ENCODE results near the gene GOLGA8Q. TPM values are rescaled to one million over a fixed set of nuclear protein-coding genes. Genes with fewer than 3 reads are reported as not detected.
A peak's percentile ranks its signal among the peaks of the same experiment; 100 is the strongest.
"Not testable (repeated sequence)": the region's sequence is repeated elsewhere in the genome, so short reads cannot be mapped to it uniquely, and the experiment has no call there.

GOLGA8Q gene, protein sequence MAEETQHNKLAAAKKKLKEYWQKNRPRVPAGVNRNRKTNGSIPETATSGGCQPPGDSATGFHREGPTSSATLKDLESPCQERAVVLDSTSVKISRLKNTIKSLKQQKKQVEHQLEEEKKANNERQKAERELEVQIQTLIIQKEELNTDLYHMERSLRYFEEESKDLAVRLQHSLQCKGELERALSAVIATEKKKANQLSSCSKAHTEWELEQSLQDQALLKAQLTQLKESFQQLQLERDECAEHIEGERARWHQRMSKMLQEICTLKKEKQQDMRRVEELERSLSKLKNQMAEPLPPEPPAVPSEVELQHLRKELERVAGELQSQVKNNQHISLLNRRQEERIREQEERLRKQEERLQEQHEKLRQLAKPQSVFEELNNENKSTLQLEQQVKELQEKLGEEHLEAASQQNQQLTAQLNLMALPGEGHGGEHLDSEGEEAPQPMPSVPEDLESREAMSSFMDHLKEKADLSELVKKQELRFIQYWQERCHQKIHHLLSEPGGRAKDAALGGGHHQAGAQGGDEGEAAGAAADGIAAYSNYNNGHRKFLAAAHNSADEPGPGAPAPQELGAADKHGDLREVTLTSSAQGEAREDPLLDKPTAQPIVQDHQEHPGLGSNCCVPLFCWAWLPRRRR
- total RNA-seq (2022) (not detected in 2 replicates), Bru-seq, nascent RNA (percentile 11 among the genes with signal in this experiment), BruChase-seq, experiment 1, labeled RNA remaining after a 6-hour chase (percentile 13 among the genes with signal in this experiment), BruChase-seq, experiment 2, labeled RNA remaining after a 2-hour chase (not detected)
- long read RNA-seq: 0 reads

GRCh38 chr15:30551750-30552149 lies at the start of gene GOLGA8Q:
Gene GOLGA8Q (plus strand): TSS chr15:30552050. CDS start chr15:30552078, 28 bp downstream.
- H3K36me3 Mint-ChIP-seq (ENCODE audit: insufficient read depth, unreplicated experiment); H3K9me3 Mint-ChIP-seq (ENCODE audit: low read depth, unreplicated experiment); H3K4me1 Mint-ChIP-seq (ENCODE audit: low read depth, unreplicated experiment); DNase-seq; CTCF ChIA-PET; H3K27ac Mint-ChIP-seq (ENCODE audit: unreplicated experiment); intact Hi-C loops (cut with micrococcal nuclease; ENCODE audit: unreplicated experiment); H3K27me3 Mint-ChIP-seq (ENCODE audit: unreplicated experiment); BruUV-seq (replicated peaks); H3K4me3 Mint-ChIP-seq (ENCODE audit: low read depth, unreplicated experiment): not testable (repeated sequence)

- H3K27me3 Mint-ChIP-seq (ENCODE audit: unreplicated experiment); H3K4me1 Mint-ChIP-seq (ENCODE audit: low read depth, unreplicated experiment); H3K27ac Mint-ChIP-seq (ENCODE audit: unreplicated experiment); H3K36me3 Mint-ChIP-seq (ENCODE audit: insufficient read depth, unreplicated experiment); CTCF ChIA-PET; DNase-seq; H3K4me3 Mint-ChIP-seq (ENCODE audit: low read depth, unreplicated experiment); BruUV-seq (replicated peaks); H3K9me3 Mint-ChIP-seq (ENCODE audit: low read depth, unreplicated experiment); intact Hi-C loops (cut with micrococcal nuclease; ENCODE audit: unreplicated experiment): not testable (repeated sequence)
Observed at GRCh38 chr15:30502904-30503781, 48.7 kb upstream of the GOLGA8Q start.

DNA sequence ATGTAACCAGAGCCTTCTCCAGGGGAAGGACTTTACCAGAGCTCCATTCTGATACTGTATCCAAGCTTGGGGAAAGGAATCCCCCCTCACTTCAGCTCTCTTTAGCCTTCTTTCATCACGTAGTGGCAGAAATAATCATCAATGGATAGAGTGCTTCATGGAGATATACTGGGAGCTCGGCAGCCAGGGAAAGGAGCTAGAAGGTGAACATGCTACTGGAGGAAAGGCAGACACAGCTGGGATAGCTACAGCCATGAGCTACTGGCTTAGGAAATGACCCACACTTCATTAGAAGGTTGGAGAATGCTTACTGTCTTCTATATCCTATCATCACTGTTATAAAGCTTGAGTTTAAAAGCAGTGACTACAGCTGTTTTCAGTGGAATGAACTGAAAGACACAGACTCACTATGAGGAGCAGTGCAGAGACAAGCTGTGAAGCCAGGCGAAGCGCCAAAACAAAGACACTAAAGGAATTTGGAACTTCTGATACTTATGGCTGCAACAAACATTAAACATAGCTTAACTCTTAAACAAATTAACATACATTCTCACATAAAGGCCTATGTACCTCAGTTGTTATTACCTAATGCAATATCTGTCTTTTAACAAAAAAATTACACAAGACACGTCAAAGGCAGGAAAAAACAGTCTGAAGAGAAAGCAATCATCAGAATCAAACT lies 47.5 kb upstream of the GOLGA8Q start:
- H3K27me3 Mint-ChIP-seq (ENCODE audit: unreplicated experiment); H3K4me1 Mint-ChIP-seq (ENCODE audit: low read depth, unreplicated experiment); BruUV-seq (replicated peaks); H3K4me3 Mint-ChIP-seq (ENCODE audit: low read depth, unreplicated experiment); intact Hi-C loops (cut with micrococcal nuclease; ENCODE audit: unreplicated experiment); H3K36me3 Mint-ChIP-seq (ENCODE audit: insufficient read depth, unreplicated experiment); CTCF ChIA-PET; DNase-seq; H3K9me3 Mint-ChIP-seq (ENCODE audit: low read depth, unreplicated experiment); H3K27ac Mint-ChIP-seq (ENCODE audit: unreplicated experiment): not testable (repeated sequence)

DNA sequence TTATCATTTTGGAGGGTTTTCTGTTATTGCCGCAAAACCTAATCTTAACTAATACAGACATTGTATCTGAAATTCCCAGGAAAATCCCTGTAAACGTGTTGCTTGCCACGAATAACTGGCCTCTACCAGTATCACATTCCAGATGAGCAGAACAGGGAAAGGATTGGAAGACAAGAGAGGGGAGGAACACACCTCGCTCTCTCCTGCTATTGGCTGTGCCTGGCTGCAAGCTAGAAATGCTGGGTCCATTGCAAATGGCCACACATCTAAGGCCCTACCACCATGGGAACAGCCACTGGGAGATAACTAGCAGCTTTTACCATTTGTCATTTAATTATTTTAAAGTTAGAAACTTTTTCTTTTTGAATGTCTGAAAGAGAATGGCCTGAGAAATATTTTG lies 37.3 kb upstream of the GOLGA8Q start:
- H3K27me3 Mint-ChIP-seq (ENCODE audit: unreplicated experiment); CTCF ChIA-PET; BruUV-seq (replicated peaks); H3K27ac Mint-ChIP-seq (ENCODE audit: unreplicated experiment); H3K9me3 Mint-ChIP-seq (ENCODE audit: low read depth, unreplicated experiment); H3K4me3 Mint-ChIP-seq (ENCODE audit: low read depth, unreplicated experiment); H3K36me3 Mint-ChIP-seq (ENCODE audit: insufficient read depth, unreplicated experiment); DNase-seq; H3K4me1 Mint-ChIP-seq (ENCODE audit: low read depth, unreplicated experiment); intact Hi-C loops (cut with micrococcal nuclease; ENCODE audit: unreplicated experiment): not testable (repeated sequence)

GRCh38 chr15:30523453-30524243 lies 28.2 kb upstream of the GOLGA8Q start:
- H3K36me3 Mint-ChIP-seq (ENCODE audit: insufficient read depth, unreplicated experiment); intact Hi-C loops (cut with micrococcal nuclease; ENCODE audit: unreplicated experiment); H3K4me1 Mint-ChIP-seq (ENCODE audit: low read depth, unreplicated experiment); CTCF ChIA-PET; DNase-seq; H3K27ac Mint-ChIP-seq (ENCODE audit: unreplicated experiment); H3K9me3 Mint-ChIP-seq (ENCODE audit: low read depth, unreplicated experiment); BruUV-seq (replicated peaks); H3K27me3 Mint-ChIP-seq (ENCODE audit: unreplicated experiment); H3K4me3 Mint-ChIP-seq (ENCODE audit: low read depth, unreplicated experiment): not testable (repeated sequence)

GRCh38 chr15:30525912-30526311 lies 25.9 kb upstream of the GOLGA8Q start:
- BruUV-seq (replicated peaks); CTCF ChIA-PET; H3K4me1 Mint-ChIP-seq (ENCODE audit: low read depth, unreplicated experiment): not testable (repeated sequence)

DNA sequence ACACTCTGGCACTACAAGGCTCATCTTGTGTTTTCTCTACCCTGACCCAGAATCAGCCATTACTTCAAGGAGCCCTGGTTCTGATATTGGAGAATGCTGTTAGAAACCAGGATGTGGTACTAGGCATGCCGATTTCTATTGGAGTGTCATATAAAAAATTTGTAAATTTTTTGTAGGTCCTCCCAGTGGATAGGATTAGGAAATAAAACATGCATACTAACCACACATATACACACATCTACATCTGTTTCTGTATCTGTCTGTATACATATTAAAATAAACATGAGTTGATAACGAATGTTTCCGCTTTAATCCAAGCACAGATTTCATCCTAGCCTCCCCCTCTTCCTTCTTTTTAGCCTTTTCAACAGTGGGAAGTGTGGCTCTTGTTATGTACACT lies 22.8 kb upstream of the GOLGA8Q start:
- H3K27ac Mint-ChIP-seq (ENCODE audit: unreplicated experiment); H3K9me3 Mint-ChIP-seq (ENCODE audit: low read depth, unreplicated experiment); CTCF ChIA-PET; DNase-seq; H3K27me3 Mint-ChIP-seq (ENCODE audit: unreplicated experiment); intact Hi-C loops (cut with micrococcal nuclease; ENCODE audit: unreplicated experiment); H3K4me1 Mint-ChIP-seq (ENCODE audit: low read depth, unreplicated experiment); H3K36me3 Mint-ChIP-seq (ENCODE audit: insufficient read depth, unreplicated experiment); H3K4me3 Mint-ChIP-seq (ENCODE audit: low read depth, unreplicated experiment); BruUV-seq (replicated peaks): not testable (repeated sequence)

More at GRCh38 chr15:30525912-30526311, 25.9 kb upstream of the GOLGA8Q start:
- H3K27ac Mint-ChIP-seq (ENCODE audit: unreplicated experiment); intact Hi-C loops (cut with micrococcal nuclease; ENCODE audit: unreplicated experiment); H3K4me3 Mint-ChIP-seq (ENCODE audit: low read depth, unreplicated experiment); H3K9me3 Mint-ChIP-seq (ENCODE audit: low read depth, unreplicated experiment); DNase-seq; H3K27me3 Mint-ChIP-seq (ENCODE audit: unreplicated experiment); H3K36me3 Mint-ChIP-seq (ENCODE audit: insufficient read depth, unreplicated experiment): not testable (repeated sequence)

GRCh38 chr15:30566949-30567348 lies 15.1 kb downstream of the GOLGA8Q start:
- H3K27me3 Mint-ChIP-seq (ENCODE audit: unreplicated experiment); intact Hi-C loops (cut with micrococcal nuclease; ENCODE audit: unreplicated experiment); H3K4me1 Mint-ChIP-seq (ENCODE audit: low read depth, unreplicated experiment); DNase-seq; H3K9me3 Mint-ChIP-seq (ENCODE audit: low read depth, unreplicated experiment); H3K4me3 Mint-ChIP-seq (ENCODE audit: low read depth, unreplicated experiment); H3K36me3 Mint-ChIP-seq (ENCODE audit: insufficient read depth, unreplicated experiment); BruUV-seq (replicated peaks); H3K27ac Mint-ChIP-seq (ENCODE audit: unreplicated experiment); CTCF ChIA-PET: not testable (repeated sequence)
